ENCODE measurements around the gene KIF13A.

GRCh38 chr6:17941318-17941717 lies 46.1 kb downstream of the KIF13A start:
- TF ChIP-seq POLR2A (IDR thresholded peaks at IDR 0.05), result no peak
- TF ChIP-seq, protein P1, sequence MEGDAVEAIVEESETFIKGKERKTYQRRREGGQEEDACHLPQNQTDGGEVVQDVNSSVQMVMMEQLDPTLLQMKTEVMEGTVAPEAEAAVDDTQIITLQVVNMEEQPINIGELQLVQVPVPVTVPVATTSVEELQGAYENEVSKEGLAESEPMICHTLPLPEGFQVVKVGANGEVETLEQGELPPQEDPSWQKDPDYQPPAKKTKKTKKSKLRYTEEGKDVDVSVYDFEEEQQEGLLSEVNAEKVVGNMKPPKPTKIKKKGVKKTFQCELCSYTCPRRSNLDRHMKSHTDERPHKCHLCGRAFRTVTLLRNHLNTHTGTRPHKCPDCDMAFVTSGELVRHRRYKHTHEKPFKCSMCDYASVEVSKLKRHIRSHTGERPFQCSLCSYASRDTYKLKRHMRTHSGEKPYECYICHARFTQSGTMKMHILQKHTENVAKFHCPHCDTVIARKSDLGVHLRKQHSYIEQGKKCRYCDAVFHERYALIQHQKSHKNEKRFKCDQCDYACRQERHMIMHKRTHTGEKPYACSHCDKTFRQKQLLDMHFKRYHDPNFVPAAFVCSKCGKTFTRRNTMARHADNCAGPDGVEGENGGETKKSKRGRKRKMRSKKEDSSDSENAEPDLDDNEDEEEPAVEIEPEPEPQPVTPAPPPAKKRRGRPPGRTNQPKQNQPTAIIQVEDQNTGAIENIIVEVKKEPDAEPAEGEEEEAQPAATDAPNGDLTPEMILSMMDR (IDR thresholded peaks at IDR 0.05), result no peak
- TF ChIP-seq POLR2AphosphoS5 (IDR thresholded peaks at IDR 0.05), result no peak

All from prostate gland (tissue), 2 donors.